ENCODE data around the gene BASP1. TPM values are rescaled to one million over a fixed set of nuclear protein-coding genes. Genes with fewer than 3 reads are reported as not detected.

Gene BASP1
- total and polyA plus RNA-seq, 2 experiments from 2014 or later, result 134 to 183 TPM

- H3K4me1 ChIP-seq (ENCODE audit: insufficient read depth), result peaks cover 3% of the 10 kb centered on the region
- H3K27me3 ChIP-seq, result no peaks in the 10 kb centered on the region
- no peaks in the 10 kb centered on the region for H3K9me2 ChIP-seq (replicated peaks; ENCODE audit: insufficient read depth)
- TF ChIP-seq EZH2 (IDR thresholded peaks at IDR 0.05; ENCODE audit: borderline replicate concordance), result no peak
- TF ChIP-seq CTCF (IDR thresholded peaks at IDR 0.05; ENCODE audit: poor library complexity), result no peak
- H3K4me3 ChIP-seq, result no peak overlapping the region
- H4K20me1 ChIP-seq (ENCODE audit: insufficient read depth, poor library complexity, severe bottlenecking), result no peaks in the 10 kb centered on the region
- H2AFZ ChIP-seq, result no peak overlapping the region
- WGBS (ENCODE audit: low lambda C conversion rate, missing lambda C conversion rate), result 62% methylated on average over 5 of the region's 5 CpGs
- DNase-seq (ENCODE audit: low spot score), result no peak
- H3K36me3 ChIP-seq (replicated peaks; ENCODE audit: insufficient read depth, low read depth), result no peaks in the 10 kb centered on the region
- no peak overlapping the region for H3K4me2 ChIP-seq
- no peaks in the 10 kb centered on the region for H3K79me2 ChIP-seq
- H3K27ac ChIP-seq, result no peak overlapping the region
- H3K9me3 ChIP-seq (ENCODE audit: low read depth), result no peaks in the 10 kb centered on the region
Measured at GRCh38 chr5:17174965-17175364, 42.5 kb upstream of the BASP1 start.

- Histone ChIP-seq H3K27me3 (no peaks in the 10 kb centered on the region), H3K4me1 (ENCODE audit: insufficient read depth) (no peaks in the 10 kb centered on the region), H4K20me1 (ENCODE audit: insufficient read depth, poor library complexity, severe bottlenecking) (no peaks in the 10 kb centered on the region), H3K36me3 (replicated peaks; ENCODE audit: insufficient read depth, low read depth) (no peaks in the 10 kb centered on the region), H3K4me2 (no peak overlapping the region), H3K27ac (no peak overlapping the region), H3K79me2 (no peaks in the 10 kb centered on the region), H3K9me3 (ENCODE audit: low read depth) (no peaks in the 10 kb centered on the region), H3K9me2 (replicated peaks; ENCODE audit: insufficient read depth) (no peaks in the 10 kb centered on the region), H2AFZ (no peak overlapping the region), H3K4me3 (no peak overlapping the region)
- 71% methylated on average over 6 of the region's 6 CpGs for WGBS (ENCODE audit: low lambda C conversion rate, missing lambda C conversion rate)
- TF ChIP-seq EZH2 (IDR thresholded peaks at IDR 0.05; ENCODE audit: borderline replicate concordance) (no peak), CTCF (IDR thresholded peaks at IDR 0.05; ENCODE audit: poor library complexity) (no peak), EZH2phosphoT487 (IDR thresholded peaks at IDR 0.05; ENCODE audit: low read depth, severe bottlenecking, unreplicated experiment) (no peak)
- no peak for DNase-seq (ENCODE audit: low spot score)
Measured at GRCh38 chr5:17177501-17178372, 39.7 kb upstream of the BASP1 start.

DNA sequence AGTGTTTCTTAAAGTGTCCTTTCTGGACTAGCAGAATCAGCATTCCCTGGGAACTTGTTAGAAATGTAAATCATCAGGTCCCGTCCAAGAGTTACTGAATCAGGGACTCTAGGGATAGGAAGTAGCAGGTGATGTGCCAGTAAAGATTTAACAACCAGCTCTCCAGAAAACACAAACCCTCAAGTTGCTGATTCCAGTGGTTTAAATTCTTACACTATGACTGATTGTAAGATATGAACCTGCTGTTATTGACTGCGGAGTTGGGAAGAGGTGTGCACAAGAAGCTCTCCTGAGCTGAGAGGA lies 39.1 kb upstream of the BASP1 start:
- TF ChIP-seq CTCF (IDR thresholded peaks at IDR 0.05; ENCODE audit: poor library complexity) (no peak), EZH2 (IDR thresholded peaks at IDR 0.05; ENCODE audit: borderline replicate concordance) (no peak), EZH2phosphoT487 (IDR thresholded peaks at IDR 0.05; ENCODE audit: low read depth, severe bottlenecking, unreplicated experiment) (no peak)
- Histone ChIP-seq H2AFZ (no peak overlapping the region), H3K36me3 (replicated peaks; ENCODE audit: insufficient read depth, low read depth) (no peaks in the 10 kb centered on the region), H3K9me2 (replicated peaks; ENCODE audit: insufficient read depth) (no peaks in the 10 kb centered on the region), H3K9me3 (ENCODE audit: low read depth) (no peaks in the 10 kb centered on the region), H3K4me1 (ENCODE audit: insufficient read depth) (no peaks in the 10 kb centered on the region), H3K79me2 (no peaks in the 10 kb centered on the region), H4K20me1 (ENCODE audit: insufficient read depth, poor library complexity, severe bottlenecking) (no peaks in the 10 kb centered on the region), H3K27me3 (no peaks in the 10 kb centered on the region), H3K27ac (no peak overlapping the region), H3K4me3 (no peak overlapping the region), H3K4me2 (no peak overlapping the region)
- 73% methylated on average over 2 of the region's 2 CpGs for WGBS (ENCODE audit: low lambda C conversion rate, missing lambda C conversion rate)
- no peak for DNase-seq (ENCODE audit: low spot score)

All from hepatocyte (in vitro differentiated cells).